ENCODE data around the gene DNAAF1.

- TF ChIP-seq POLR2A (IDR thresholded peaks at IDR 0.05; ENCODE audit: low read depth, low read length) (no peak), POLR2AphosphoS5 (IDR thresholded peaks at IDR 0.05; ENCODE audit: low read depth, low read length) (no peak)
These were observed 79.4 kb downstream of the DNAAF1 start for GRCh38 chr16:84224554-84224953.

All from GM12892 (cell line).